HepG2 (cell line): Measurements from ENCODE around the gene FANCE. TPM values are rescaled to one million over a fixed set of nuclear protein-coding genes. Genes with fewer than 3 reads are reported as not detected.
A peak's percentile ranks its signal among the peaks of the same experiment; 100 is the strongest.

ENCODE experiments used
- ASH2L ChIP-seq: fragments of 300-600, 200-600 bp; sonication (generic); IDR thresholded peaks from 2 replicates; pipeline ENCODE4 v1.7.0; 2017; ENCODE audit warnings: low read depth, mild to moderate bottlenecking, moderate library complexity, mixed read lengths, low read length; ENCODE audit not compliant: insufficient read length
- JARID2 ChIP-seq: sonication (generic); formaldehyde crosslinking; IDR thresholded peaks from 2 replicates; pipeline ENCODE4 v1.8.1; 2023; ENCODE audit warnings: missing genetic modification reagents, inconsistent platforms; ENCODE audit not compliant: insufficient replicate concordance
- JUND ChIP-seq: sonication (generic); formaldehyde crosslinking; IDR thresholded peaks from 2 replicates; pipeline ENCODE4 v1.8.0; 2022; ENCODE audit warnings: mild to moderate bottlenecking, missing genetic modification reagents
- MYPOP ChIP-seq: sonication (generic); formaldehyde crosslinking; IDR thresholded peaks from 2 replicates; pipeline ENCODE4 v1.8.1; 2023; ENCODE audit warnings: mild to moderate bottlenecking, moderate library complexity, missing genetic modification reagents
- ONECUT2 ChIP-seq: sonication (generic); formaldehyde crosslinking; IDR thresholded peaks from 2 replicates; pipeline ENCODE4 v1.4.0; 2020; ENCODE audit warnings: missing genetic modification reagents
- ZBTB40 ChIP-seq, 2 experiments: fragments of 450-650 bp in 1 of 2; sonication (generic) in 1 of 2; formaldehyde crosslinking in 1 of 2; IDR thresholded peaks; 2 replicates each; pipeline versions ENCODE4 v1.6.1 to v1.8.0; 2016 to 2022; ENCODE audit warnings: antibody characterized with exemption in 1 of 2, mild to moderate bottlenecking in 1 of 2, missing genetic modification reagents in 1 of 2
- ZNF646 ChIP-seq: sonication (generic); formaldehyde crosslinking; IDR thresholded peaks from 2 replicates; pipeline ENCODE4 v1.9.0; 2021; ENCODE audit warnings: mild to moderate bottlenecking, missing genetic modification reagents
- polyA plus RNA-seq, 8 experiments: library from polyadenylated mRNA; depleted of rRNA in 3 of 8; stranded (reverse) in 7 of 8; unstranded in 1 of 8; fragments of >200 nt; fragmentation: Illumina TruSeq in 4 of 8; extraction: Trizol in 4 of 8; gene quantifications; 2 replicates each; pipeline versions ENCODE4 v1.2.1 to v1.2.3, GENCODE V29; 2011 to 2016; ENCODE audit warnings: low read depth in 4 of 8, missing spikeins in 1 of 8, mixed read lengths in 1 of 8; ENCODE audit not compliant: insufficient read depth in 1 of 8
- total RNA-seq, 5 experiments: library from RNA; depleted of rRNA; stranded (reverse); fragments of >200 nt; fragmentation: Illumina TruSeq; extraction: Trizol; gene quantifications; 2 replicates each; pipeline ENCODE4 v1.2.3, GENCODE V29; 2016; ENCODE audit warnings: low read depth in 1 of 5

The FANCE gene
- total and polyA plus RNA-seq, 2 of the 13 experiments (the other 11 are each of a cell fraction or from before 2014, with no cell fraction given), result 7.1 to 11.2 TPM

- TF ChIP-seq ZBTB40 (IDR thresholded peaks at IDR 0.05) (no peak), ZBTB40 (CRISPR knock-in tag; IDR thresholded peaks at IDR 0.05) (peak; percentile 18; the same call in 1 of the 2 replicates), ASH2L (peak; percentile 74), JUND (CRISPR knock-in tag) (0 out of 2 replicates have a peak, but pooled peaks have one; percentile 32), JARID2 (peak; percentile 94), ZNF646 (CRISPR knock-in tag) (peak; percentile 91), ONECUT2 (peak; percentile 97), MYPOP (peak; percentile 88; the same call in 1 of the 2 replicates)
These were observed 36.9 kb upstream of the FANCE start (continued) for GRCh38 chr6:35415065-35415891.
